ENCODE data around the gene RC3H2. TPM values are rescaled to one million over a fixed set of nuclear protein-coding genes. Genes with fewer than 3 reads are reported as not detected.

The RC3H2 gene
- total RNA-seq, 1 donor from 2014 or later = 56.7 TPM

DNA sequence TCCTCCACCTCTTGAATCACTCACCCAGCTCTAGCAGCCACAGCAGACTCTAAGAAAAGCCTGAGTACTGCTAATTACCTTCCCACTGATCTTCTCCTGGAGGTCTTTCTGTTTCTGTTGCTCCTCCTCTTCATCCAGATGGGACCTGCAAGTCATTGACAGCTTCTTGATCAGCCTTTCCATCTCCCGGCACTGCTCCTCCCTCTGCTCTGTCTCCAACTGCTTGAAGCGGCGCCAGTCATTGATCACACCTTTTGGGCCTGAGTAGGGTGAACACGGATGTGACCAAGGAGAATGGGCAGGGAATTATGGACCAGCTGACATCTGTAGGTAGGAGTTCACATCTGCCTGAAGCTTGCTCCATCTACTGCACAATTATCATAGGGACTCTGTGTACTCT is 82.2 kb downstream of the RC3H2 start:
- TF ChIP-seq EZH2phosphoT487 (IDR thresholded peaks at IDR 0.05) = no peak
- Histone ChIP-seq H3K9ac (no peak overlapping the region), H3K9me3 (ENCODE audit: low read depth) (no peaks in the 10 kb centered on the region), H3K4me1 (peaks cover 9% of the 10 kb centered on the region), H4K20me1 (ENCODE audit: low read depth) (peaks cover 62% of the 10 kb centered on the region), H3K4me2 (no peak overlapping the region), H2AFZ (replicated peaks) (no peak overlapping the region), H3K79me2 (ENCODE audit: low read depth) (peaks cover 47% of the 10 kb centered on the region), H3K27ac (no peak overlapping the region), H3K4me3 (no peak overlapping the region), H3K36me3 (peaks cover 10% of the 10 kb centered on the region), H3K27me3 (no peaks in the 10 kb centered on the region), H3F3A (ENCODE audit: low read depth) (peaks cover 6% of the 10 kb centered on the region)
- H3K4me1 Mint-ChIP-seq = peaks cover 11% of the 10 kb centered on the region
- H3K27ac Mint-ChIP-seq = no peak overlapping the region
- no peak overlapping the region for H3K4me3 Mint-ChIP-seq
- H3K9me3 Mint-ChIP-seq = no peaks in the 10 kb centered on the region
- peaks cover 22% of the 10 kb centered on the region for H3K36me3 Mint-ChIP-seq
- H3K27me3 Mint-ChIP-seq (ENCODE audit: insufficient read depth, low read depth) = peaks cover 2% of the 10 kb centered on the region
- no peak for DNase-seq (ENCODE audit: low spot score)

DNA sequence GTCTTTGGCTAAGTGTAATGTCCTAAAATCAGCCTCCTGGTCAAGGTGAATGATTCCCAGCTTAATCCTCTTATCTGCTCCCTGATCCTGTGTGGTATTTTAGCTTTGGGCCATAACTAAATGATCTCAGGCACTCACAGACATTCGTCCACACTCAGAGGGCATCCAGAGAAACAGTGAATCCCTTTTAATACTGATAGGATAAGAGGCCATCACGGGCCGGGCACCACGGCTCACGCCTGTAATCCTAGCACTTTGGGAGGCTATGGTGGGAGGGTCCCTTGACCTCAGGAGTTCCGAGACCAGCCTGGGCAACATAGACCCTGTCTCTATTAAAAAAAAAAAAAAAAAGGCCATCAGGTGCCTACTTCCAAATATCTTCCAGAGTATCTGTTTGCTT is 83.1 kb downstream of the RC3H2 start:
- H3K27ac Mint-ChIP-seq = no peak overlapping the region
- H3K27me3 ChIP-seq = no peaks in the 10 kb centered on the region

DNA sequence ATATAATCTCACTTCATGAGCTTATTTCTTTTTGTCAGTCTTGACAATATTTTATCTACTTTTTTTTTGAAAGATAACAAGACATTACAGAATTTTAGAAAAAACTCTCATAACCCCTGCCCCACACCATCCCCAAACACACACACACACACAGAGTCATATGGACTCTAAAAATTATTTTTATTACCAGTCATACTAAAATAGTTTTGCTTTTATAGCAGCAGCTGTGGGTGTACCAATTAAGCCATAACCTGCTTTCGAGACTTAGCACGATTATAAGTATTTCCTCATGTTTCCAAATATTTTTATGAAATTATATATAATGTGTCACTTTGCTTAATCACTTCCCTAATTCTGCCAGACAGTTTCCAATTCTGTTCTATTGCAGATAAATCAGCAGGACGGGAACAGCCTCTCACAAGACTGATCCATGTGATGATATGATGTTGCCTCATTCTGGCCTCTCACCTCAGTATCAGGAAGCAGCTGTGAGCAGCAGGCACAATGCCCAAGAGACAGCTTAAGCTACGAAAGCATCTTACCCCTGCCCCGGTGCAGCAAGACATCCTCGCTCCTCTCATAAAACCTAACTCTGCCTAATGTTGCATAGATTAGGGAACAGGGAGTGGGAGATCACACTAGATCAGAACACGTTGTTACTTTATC is 83.7 kb downstream of the RC3H2 start:
- H2AFZ ChIP-seq (replicated peaks) = no peak overlapping the region
- no peak for TF ChIP-seq EZH2 (IDR thresholded peaks at IDR 0.05)
- TF ChIP-seq, protein P1, sequence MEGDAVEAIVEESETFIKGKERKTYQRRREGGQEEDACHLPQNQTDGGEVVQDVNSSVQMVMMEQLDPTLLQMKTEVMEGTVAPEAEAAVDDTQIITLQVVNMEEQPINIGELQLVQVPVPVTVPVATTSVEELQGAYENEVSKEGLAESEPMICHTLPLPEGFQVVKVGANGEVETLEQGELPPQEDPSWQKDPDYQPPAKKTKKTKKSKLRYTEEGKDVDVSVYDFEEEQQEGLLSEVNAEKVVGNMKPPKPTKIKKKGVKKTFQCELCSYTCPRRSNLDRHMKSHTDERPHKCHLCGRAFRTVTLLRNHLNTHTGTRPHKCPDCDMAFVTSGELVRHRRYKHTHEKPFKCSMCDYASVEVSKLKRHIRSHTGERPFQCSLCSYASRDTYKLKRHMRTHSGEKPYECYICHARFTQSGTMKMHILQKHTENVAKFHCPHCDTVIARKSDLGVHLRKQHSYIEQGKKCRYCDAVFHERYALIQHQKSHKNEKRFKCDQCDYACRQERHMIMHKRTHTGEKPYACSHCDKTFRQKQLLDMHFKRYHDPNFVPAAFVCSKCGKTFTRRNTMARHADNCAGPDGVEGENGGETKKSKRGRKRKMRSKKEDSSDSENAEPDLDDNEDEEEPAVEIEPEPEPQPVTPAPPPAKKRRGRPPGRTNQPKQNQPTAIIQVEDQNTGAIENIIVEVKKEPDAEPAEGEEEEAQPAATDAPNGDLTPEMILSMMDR (IDR thresholded peaks at IDR 0.05) = no peak
- no peak for TF ChIP-seq EZH2phosphoT487 (IDR thresholded peaks at IDR 0.05)
- H3K27me3 Mint-ChIP-seq (ENCODE audit: insufficient read depth, low read depth) = no peaks in the 10 kb centered on the region
- H3K79me2 ChIP-seq (ENCODE audit: low read depth) = peaks cover 32% of the 10 kb centered on the region
- no peaks in the 10 kb centered on the region for H3K9me3 Mint-ChIP-seq
- H3K4me3 ChIP-seq = no peak overlapping the region
- H3K4me1 Mint-ChIP-seq = no peaks in the 10 kb centered on the region
- H3K4me3 Mint-ChIP-seq = no peak overlapping the region
- no peak for DNase-seq (ENCODE audit: low spot score)
- no peaks in the 10 kb centered on the region for H3K27me3 ChIP-seq
- H3K4me2 ChIP-seq = no peak overlapping the region
- peaks cover 46% of the 10 kb centered on the region for H4K20me1 ChIP-seq (ENCODE audit: low read depth)
- H3K36me3 Mint-ChIP-seq = peaks cover 25% of the 10 kb centered on the region
- no peak overlapping the region for H3K27ac Mint-ChIP-seq
- H3K9ac ChIP-seq = no peak overlapping the region
- H3F3A ChIP-seq (ENCODE audit: low read depth) = no peaks in the 10 kb centered on the region
- H3K4me1 ChIP-seq = no peaks in the 10 kb centered on the region
- no peaks in the 10 kb centered on the region for H3K9me3 ChIP-seq (ENCODE audit: low read depth)
- H3K27ac ChIP-seq = no peak overlapping the region
- H3K36me3 ChIP-seq = peaks cover 10% of the 10 kb centered on the region

More for the DNA sequence above, 83.1 kb downstream of the RC3H2 start:
- H3K36me3 ChIP-seq = peaks cover 10% of the 10 kb centered on the region
- TF ChIP-seq EZH2phosphoT487 (IDR thresholded peaks at IDR 0.05) (no peak), EZH2 (IDR thresholded peaks at IDR 0.05) (no peak)
- TF ChIP-seq, protein P1 (IDR thresholded peaks at IDR 0.05) = no peak
- H4K20me1 ChIP-seq (ENCODE audit: low read depth) = peaks cover 53% of the 10 kb centered on the region
- Mint-ChIP-seq H3K27me3 (ENCODE audit: insufficient read depth, low read depth) (no peaks in the 10 kb centered on the region), H3K4me1 (peaks cover 6% of the 10 kb centered on the region), H3K9me3 (no peaks in the 10 kb centered on the region), H3K36me3 (peaks cover 25% of the 10 kb centered on the region), H3K4me3 (no peak overlapping the region)
- H2AFZ ChIP-seq (replicated peaks) = no peak overlapping the region
- DNase-seq (ENCODE audit: low spot score) = no peak
- H3K4me2 ChIP-seq = no peak overlapping the region
- H3K4me1 ChIP-seq = peaks cover 6% of the 10 kb centered on the region
- no peak overlapping the region for H3K27ac ChIP-seq
- H3K9me3 ChIP-seq (ENCODE audit: low read depth) = no peaks in the 10 kb centered on the region
- peaks cover 38% of the 10 kb centered on the region for H3K79me2 ChIP-seq (ENCODE audit: low read depth)
- no peak overlapping the region for H3K9ac ChIP-seq
- no peak overlapping the region for H3K4me3 ChIP-seq
- H3F3A ChIP-seq (ENCODE audit: low read depth) = no peaks in the 10 kb centered on the region

DNA sequence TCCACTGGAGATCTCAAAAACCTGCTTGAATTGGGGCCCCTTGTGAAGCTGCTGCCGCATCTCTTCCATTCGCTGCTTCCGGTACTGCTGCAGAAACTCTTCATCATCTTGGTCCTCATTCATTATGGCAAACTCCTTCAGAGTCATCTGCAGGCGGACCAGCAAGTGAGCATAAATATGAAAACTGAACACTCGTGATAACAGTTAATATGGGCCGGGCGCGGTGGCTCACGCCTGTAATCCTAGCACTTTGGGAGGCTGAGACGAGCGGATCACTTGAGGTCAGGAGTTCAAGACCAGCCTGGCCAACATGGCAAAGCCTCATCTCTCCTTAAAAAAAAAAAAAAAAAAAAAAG is 84.7 kb downstream of the RC3H2 start:
- Mint-ChIP-seq H3K9me3 (no peaks in the 10 kb centered on the region), H3K27ac (no peak overlapping the region)
- peaks cover 22% of the 10 kb centered on the region for H3K79me2 ChIP-seq (ENCODE audit: low read depth)

More for the DNA sequence above, 84.7 kb downstream of the RC3H2 start:
- no peaks in the 10 kb centered on the region for H3K4me1 Mint-ChIP-seq
- Histone ChIP-seq H3K36me3 (peaks cover 10% of the 10 kb centered on the region), H3K9ac (no peak overlapping the region), H3K27ac (no peak overlapping the region), H3K9me3 (ENCODE audit: low read depth) (no peaks in the 10 kb centered on the region), H3K27me3 (no peaks in the 10 kb centered on the region), H3K4me3 (no peak overlapping the region), H3K4me2 (no peak overlapping the region), H3K4me1 (no peaks in the 10 kb centered on the region), H2AFZ (replicated peaks) (no peak overlapping the region), H3F3A (ENCODE audit: low read depth) (no peaks in the 10 kb centered on the region), H4K20me1 (ENCODE audit: low read depth) (peaks cover 43% of the 10 kb centered on the region)
- DNase-seq (ENCODE audit: low spot score) = no peak
- no peaks in the 10 kb centered on the region for H3K27me3 Mint-ChIP-seq (ENCODE audit: insufficient read depth, low read depth)
- H3K36me3 Mint-ChIP-seq = peaks cover 25% of the 10 kb centered on the region
- no peak overlapping the region for H3K4me3 Mint-ChIP-seq
- TF ChIP-seq EZH2phosphoT487 (IDR thresholded peaks at IDR 0.05) (no peak), EZH2 (IDR thresholded peaks at IDR 0.05) (no peak)
- TF ChIP-seq, protein P1 (IDR thresholded peaks at IDR 0.05) = no peak
